HepG2 (cell line): ENCODE data around the gene SLC16A5. TPM values are rescaled to one million over a fixed set of nuclear protein-coding genes. Genes with fewer than 3 reads are reported as not detected.

Experiments used
- CENPBD1 ChIP-seq: sonication (generic); formaldehyde crosslinking; IDR thresholded peaks from 2 replicates; pipeline ENCODE4 v1.8.0; 2022; ENCODE audit warnings: missing genetic modification reagents, low read depth, mild to moderate bottlenecking, borderline replicate concordance
- DNMT3B ChIP-seq: conservative IDR thresholded peaks from 2 replicates; pipeline ENCODE4 v1.6.1; 2016; ENCODE audit warnings: missing biosample characterization, control low read depth
- DR1 ChIP-seq: sonication (generic); formaldehyde crosslinking; IDR thresholded peaks from 2 replicates; pipeline ENCODE4 v1.8.0; 2021; ENCODE audit warnings: mild to moderate bottlenecking, missing genetic modification reagents, inconsistent platforms
- EED ChIP-seq: sonication (generic); formaldehyde crosslinking; IDR thresholded peaks from 2 replicates; pipeline ENCODE4 v1.5.0; 2020; ENCODE audit warnings: mild to moderate bottlenecking, missing genetic modification reagents
- GLMP ChIP-seq: sonication (generic); formaldehyde crosslinking; IDR thresholded peaks from 2 replicates; pipeline ENCODE4 v1.9.0; 2021; ENCODE audit warnings: missing genetic modification reagents, mild to moderate bottlenecking, borderline replicate concordance
- HNRNPUL1 ChIP-seq: fragments of 200-400 bp; formaldehyde crosslinking; IDR thresholded peaks from 2 replicates; pipeline ENCODE4 v1.6.1; 2017; ENCODE audit warnings: low read depth, mild to moderate bottlenecking, low read length, moderate library complexity
- HOXA9 ChIP-seq: sonication (generic); formaldehyde crosslinking; IDR thresholded peaks from 2 replicates; pipeline ENCODE4 v1.8.1; 2022; ENCODE audit warnings: missing genetic modification reagents, mild to moderate bottlenecking, moderate library complexity, borderline replicate concordance
- MLXIP ChIP-seq: sonication (generic); formaldehyde crosslinking; IDR thresholded peaks from 2 replicates; pipeline ENCODE4 v1.9.0; 2021; ENCODE audit warnings: missing genetic modification reagents, borderline replicate concordance
- MTA1 ChIP-seq: sonication (generic); formaldehyde crosslinking; IDR thresholded peaks from 2 replicates; pipeline ENCODE4 v1.4.0; 2020; ENCODE audit warnings: missing genetic modification reagents, mild to moderate bottlenecking, borderline replicate concordance
- PHF21A ChIP-seq: sonication (generic); formaldehyde crosslinking; IDR thresholded peaks from 2 replicates; pipeline ENCODE4 v1.5.0; 2020; ENCODE audit warnings: mild to moderate bottlenecking, missing genetic modification reagents
- PLSCR1 ChIP-seq: sonication (generic); formaldehyde crosslinking; IDR thresholded peaks from 2 replicates; pipeline ENCODE4 v1.5.0; 2020; ENCODE audit warnings: missing genetic modification reagents, mild to moderate bottlenecking, borderline replicate concordance
- POLR2A ChIP-seq, 2 experiments: IDR thresholded peaks; 2 replicates each; pipeline ENCODE4 v1.6.1; 2011; ENCODE audit warnings: low read depth in 2 of 2, low read length in 2 of 2, mild to moderate bottlenecking in 1 of 2, moderate library complexity in 1 of 2; ENCODE audit not compliant: insufficient read depth in 1 of 2
- SRY ChIP-seq: sonication (generic); formaldehyde crosslinking; IDR thresholded peaks from 2 replicates; pipeline ENCODE4 v1.8.0; 2022; ENCODE audit warnings: mild to moderate bottlenecking, missing genetic modification reagents
- TERF1 ChIP-seq: sonication (generic); formaldehyde crosslinking; IDR thresholded peaks from 2 replicates; pipeline ENCODE4 v1.8.0; 2022; ENCODE audit warnings: mild to moderate bottlenecking, missing genetic modification reagents, moderate library complexity
- ZBTB33 ChIP-seq: sonication (generic); formaldehyde crosslinking; IDR thresholded peaks from 2 replicates; pipeline ENCODE4 v1.4.0; 2020; ENCODE audit warnings: missing genetic modification reagents
- ZNF292 ChIP-seq: sonication (generic); formaldehyde crosslinking; IDR thresholded peaks from 2 replicates; pipeline ENCODE4 v1.8.1; 2022; ENCODE audit warnings: mild to moderate bottlenecking, low read depth, missing genetic modification reagents, borderline replicate concordance
- ZNF350 ChIP-seq: sonication (generic); formaldehyde crosslinking; IDR thresholded peaks from 2 replicates; pipeline ENCODE4 v1.4.0; 2020; ENCODE audit warnings: mild to moderate bottlenecking, low read depth, missing genetic modification reagents, borderline replicate concordance
- ZNF598 ChIP-seq: sonication (generic); formaldehyde crosslinking; IDR thresholded peaks from 2 replicates; pipeline ENCODE4 v1.5.1; 2020; ENCODE audit warnings: mild to moderate bottlenecking, missing genetic modification reagents, borderline replicate concordance
- ZNF644 ChIP-seq: IDR thresholded peaks from 2 replicates; pipeline ENCODE4 v1.6.1; 2016; ENCODE audit warnings: low read depth
- ZNF749 ChIP-seq: sonication (generic); formaldehyde crosslinking; IDR thresholded peaks from 2 replicates; pipeline ENCODE4 v1.8.0; 2022; ENCODE audit warnings: mild to moderate bottlenecking, missing genetic modification reagents, moderate library complexity, borderline replicate concordance
- ZNF788 ChIP-seq: sonication (generic); formaldehyde crosslinking; IDR thresholded peaks from 2 replicates; pipeline ENCODE4 v1.5.0; 2020; ENCODE audit warnings: mild to moderate bottlenecking, missing genetic modification reagents, borderline replicate concordance
- polyA plus RNA-seq, 8 experiments: library from polyadenylated mRNA; depleted of rRNA in 3 of 8; stranded (reverse) in 7 of 8; unstranded in 1 of 8; fragments of >200 nt; fragmentation: Illumina TruSeq in 4 of 8; extraction: Trizol in 4 of 8; gene quantifications; 2 replicates each; pipeline versions ENCODE4 v1.2.1 to v1.2.3, GENCODE V29; 2011 to 2016; ENCODE audit warnings: low read depth in 4 of 8, missing spikeins in 1 of 8, mixed read lengths in 1 of 8; ENCODE audit not compliant: insufficient read depth in 1 of 8
- total RNA-seq, 5 experiments: library from RNA; depleted of rRNA; stranded (reverse); fragments of >200 nt; fragmentation: Illumina TruSeq; extraction: Trizol; gene quantifications; 2 replicates each; pipeline ENCODE4 v1.2.3, GENCODE V29; 2016; ENCODE audit warnings: low read depth in 1 of 5

The SLC16A5 gene
- total and polyA plus RNA-seq, 2 of the 13 experiments (the other 11 are each of a cell fraction or from before 2014, with no cell fraction given): 0.69 to 5.6 TPM

- TF ChIP-seq PLSCR1 (CRISPR knock-in tag) (no peak), ZNF644 (CRISPR knock-in tag) (peak; percentile 80), SRY (CRISPR knock-in tag) (no peak), DR1 (CRISPR knock-in tag) (no peak), ZNF292 (CRISPR knock-in tag) (peak; percentile 91), ZNF749 (CRISPR knock-in tag) (no peak), CENPBD1 (CRISPR knock-in tag) (no peak), GLMP (CRISPR knock-in tag) (no peak), PHF21A (CRISPR knock-in tag) (peak; percentile 89), MTA1 (peak; percentile 93), MLXIP (CRISPR knock-in tag) (no peak), ZNF350 (peak; percentile 68), DNMT3B (CRISPR knock-in tag) (no peak; the same call in 1 of the 2 replicates), HNRNPUL1 (no peak), ZBTB33 (CRISPR knock-in tag) (0 out of 2 replicates have a peak, but pooled peaks have one; percentile 29), POLR2A (IDR thresholded peaks at IDR 0.05; ENCODE audit: insufficient read depth in 1 of 2, low read depth in 2 of 2, low read length in 2 of 2) (no peak), ZNF598 (CRISPR knock-in tag) (peak; percentile 68; the same call in 1 of the 2 replicates), EED (CRISPR knock-in tag) (0 out of 2 replicates have a peak, but pooled peaks have one; percentile 11), HOXA9 (CRISPR knock-in tag) (no peak), ZNF788 (CRISPR knock-in tag) (peak; percentile 87; the same call in 1 of the 2 replicates), TERF1 (no peak)
Observed at GRCh38 chr17:75084039-75084660, 3.6 kb upstream of the SLC16A5 start (continued).
